Endothelial cell of hepatic sinusoid (primary cell): ENCODE results near the gene HORMAD1.
"Not testable (repeated sequence)": the region's sequence is repeated elsewhere in the genome, so short reads cannot be mapped to it uniquely, and the experiment has no call there.

ENCODE experiments used
- in situ Hi-C: cut with HindIII; loops from 2 replicates; pipeline ENCODE4 v1.10.0; 2017; ENCODE audit warnings: low sequenced_read_pairs

HORMAD1 gene

DNA sequence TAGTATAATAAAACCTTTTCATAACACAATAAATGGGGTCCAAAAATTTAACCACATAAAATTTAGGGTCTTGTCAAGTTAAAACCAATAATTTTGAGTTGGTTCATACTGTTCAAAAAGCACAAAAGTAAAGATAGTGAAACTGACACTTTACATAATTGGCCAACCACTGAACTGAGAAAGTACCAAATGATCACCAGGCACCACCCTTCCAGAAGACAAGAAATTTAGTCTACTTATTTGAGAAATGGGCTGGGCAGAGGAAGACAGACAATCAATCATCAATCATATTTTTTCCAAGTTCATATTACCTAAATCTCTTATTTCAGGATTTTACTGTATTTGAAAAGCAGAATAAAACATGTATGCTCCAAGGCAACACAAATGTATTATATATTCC is 17.3 kb downstream of the HORMAD1 start:
- in situ Hi-C loops = no loop called here

DNA sequence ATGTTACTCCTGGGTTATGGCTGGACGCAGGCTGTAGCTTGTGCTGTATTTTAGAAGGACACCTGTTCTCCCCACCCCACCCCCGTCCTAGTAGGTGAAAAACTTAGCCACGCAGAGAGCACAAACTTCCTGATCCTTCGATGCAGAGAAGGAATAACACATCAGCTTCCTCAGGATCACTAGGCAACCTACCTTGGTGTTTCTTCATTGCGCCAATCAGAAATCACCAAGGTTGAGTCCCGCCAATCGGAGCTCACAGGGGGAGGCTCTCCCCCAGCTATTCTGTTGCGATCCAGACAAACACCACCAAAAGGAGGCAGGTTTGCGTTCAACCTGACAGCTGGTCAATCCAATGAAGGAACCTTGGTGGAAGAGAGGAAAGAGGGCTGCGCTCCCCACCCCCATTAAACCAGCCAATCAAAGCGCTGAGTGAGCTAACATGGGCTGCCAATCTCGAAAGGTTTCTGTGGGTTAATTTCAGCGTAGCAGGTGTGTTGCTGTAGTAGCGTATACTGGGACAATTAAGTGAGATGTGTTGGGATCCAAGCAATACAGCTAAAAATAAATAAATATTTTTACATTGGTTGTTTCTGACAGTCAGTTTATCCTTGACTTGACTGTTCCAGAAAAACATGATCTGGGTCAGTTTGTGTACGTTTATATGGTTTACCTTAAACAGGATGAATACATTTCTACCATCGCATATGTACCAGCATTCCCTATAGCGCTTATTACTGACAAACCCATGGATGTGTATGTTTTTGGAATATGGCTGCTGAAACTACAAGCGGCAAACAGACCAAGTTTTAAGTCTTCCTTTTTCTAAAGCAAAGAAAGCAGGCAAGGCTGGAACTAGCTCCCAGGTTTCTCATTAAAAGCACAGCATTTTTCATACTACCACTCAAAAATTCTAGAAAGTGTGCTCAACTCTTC is 23.4 kb downstream of the HORMAD1 start, which contains the start of gene GOLPH3L:
Gene GOLPH3L, minus strand, starts transcription at position 160 of the 933 bp plus-strand sequence. CDS start 2,316 bp downstream, outside the sequence.
- in situ Hi-C loops = no loop called here

DNA sequence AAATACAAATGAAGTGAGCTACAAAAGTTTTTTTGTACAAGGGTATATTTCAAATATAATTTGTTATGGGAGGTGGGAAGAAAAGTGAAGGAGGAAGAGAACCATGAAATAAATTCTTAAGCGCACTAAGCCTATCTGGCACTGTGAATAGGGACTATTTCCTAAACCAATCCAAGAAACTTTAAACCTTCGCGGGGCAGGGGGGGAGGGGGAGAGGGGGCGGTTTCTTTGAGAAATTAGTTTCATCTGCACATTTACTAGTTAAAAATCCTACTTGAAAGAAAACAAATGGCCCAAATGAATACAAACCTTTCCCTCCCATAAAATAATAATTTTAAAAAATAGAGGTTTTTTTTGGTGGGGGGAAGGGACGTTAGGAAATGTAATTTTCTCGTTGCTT is 24.1 kb downstream of the HORMAD1 start:
- in situ Hi-C loops = no loop called here

DNA sequence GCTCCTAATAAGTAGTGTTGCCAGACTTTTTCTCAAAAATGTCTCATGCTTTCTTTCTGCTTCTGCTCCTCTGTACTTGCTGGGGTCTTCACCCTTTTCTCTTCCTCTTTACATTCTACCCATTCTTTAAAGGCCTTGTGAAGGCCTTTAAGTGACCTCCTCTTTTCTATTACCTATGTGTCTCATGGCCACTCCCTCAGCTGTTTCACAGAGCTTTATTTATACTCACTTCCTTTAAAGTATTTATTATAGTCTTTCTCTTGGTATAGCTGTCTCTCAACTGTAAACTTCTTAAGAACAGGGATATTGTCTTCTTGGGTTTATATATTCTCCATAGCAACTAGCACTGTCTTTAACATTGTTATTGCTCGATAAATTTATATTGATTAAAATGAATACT is 24.5 kb downstream of the HORMAD1 start:
- in situ Hi-C loops = no loop called here

DNA sequence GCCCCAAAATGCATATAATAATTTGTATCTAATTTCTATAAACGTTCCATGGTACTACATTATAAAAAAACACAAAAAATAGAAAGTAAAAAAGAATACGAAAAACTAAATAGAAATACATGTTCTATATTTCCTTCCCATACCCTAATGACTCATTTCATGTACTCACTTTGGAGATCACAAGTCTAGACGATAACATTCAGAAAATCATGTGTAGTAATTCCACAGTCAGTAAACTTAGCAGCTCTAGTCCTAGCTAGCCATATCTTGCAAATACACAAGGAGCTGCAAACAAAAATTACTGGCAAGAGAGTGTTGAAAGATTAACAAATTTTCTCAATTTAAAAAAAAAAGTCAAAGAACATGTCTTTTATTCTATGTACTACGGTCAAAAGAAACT is 25.1 kb downstream of the HORMAD1 start:
- in situ Hi-C loops = no loop called here

DNA sequence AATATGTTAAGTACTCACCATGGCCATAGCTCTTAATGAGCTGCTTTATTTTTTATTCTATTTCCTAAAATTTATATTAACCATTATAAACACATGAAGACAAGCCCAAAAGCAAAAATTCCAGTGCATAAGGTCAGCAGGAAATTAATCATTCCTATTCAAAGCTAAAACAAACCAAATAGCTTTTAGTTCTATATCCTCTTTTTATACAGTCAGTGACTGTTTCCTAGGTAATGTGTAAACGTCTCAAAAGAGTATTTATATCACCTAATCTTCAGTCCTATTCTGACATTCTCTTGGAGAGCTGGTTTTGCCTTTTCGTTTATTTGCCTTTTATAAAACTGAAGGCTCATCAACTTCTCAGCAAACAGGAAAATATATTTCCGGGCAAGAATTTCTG is 28.0 kb downstream of the HORMAD1 start:
- in situ Hi-C loops = no loop called here

DNA sequence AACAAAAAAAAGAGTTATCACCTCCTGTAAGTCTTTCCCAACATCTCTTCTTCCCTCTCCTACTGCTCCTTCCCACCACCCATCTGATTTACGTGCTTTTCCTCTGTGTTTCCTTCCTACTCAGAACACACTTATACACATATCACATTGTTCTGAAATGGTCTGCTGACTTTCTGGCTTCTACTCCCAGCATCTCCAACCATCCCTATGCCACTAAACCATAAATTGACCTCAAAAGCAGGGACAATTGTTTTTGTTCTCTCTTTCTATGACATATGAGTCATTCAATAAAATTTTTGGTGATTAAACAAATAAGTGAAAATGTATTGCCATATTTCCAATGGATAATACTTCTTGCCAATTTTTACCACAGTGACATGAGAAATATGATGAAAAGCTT is 31.9 kb downstream of the HORMAD1 start:
- in situ Hi-C loops = no loop called here

DNA sequence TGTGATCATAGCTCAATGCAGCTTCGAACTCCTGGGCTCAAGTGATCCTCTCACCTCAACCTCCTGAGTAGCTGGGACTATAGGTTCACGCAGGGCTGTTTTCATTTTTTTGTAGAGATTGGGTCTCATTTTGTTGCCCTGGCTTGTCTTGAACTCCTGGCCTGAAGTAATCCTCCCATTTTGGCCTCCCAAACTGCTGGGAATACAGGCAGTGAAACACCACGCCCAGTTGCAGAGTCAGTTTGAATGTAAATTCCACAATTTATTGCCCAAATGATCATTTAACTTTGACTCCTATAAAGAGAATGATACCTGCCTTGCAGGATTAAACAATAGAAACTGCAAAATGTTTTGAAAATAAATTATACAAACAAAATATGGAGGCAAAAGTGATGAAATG is 34.4 kb downstream of the HORMAD1 start:
- in situ Hi-C loops = no loop called here

DNA sequence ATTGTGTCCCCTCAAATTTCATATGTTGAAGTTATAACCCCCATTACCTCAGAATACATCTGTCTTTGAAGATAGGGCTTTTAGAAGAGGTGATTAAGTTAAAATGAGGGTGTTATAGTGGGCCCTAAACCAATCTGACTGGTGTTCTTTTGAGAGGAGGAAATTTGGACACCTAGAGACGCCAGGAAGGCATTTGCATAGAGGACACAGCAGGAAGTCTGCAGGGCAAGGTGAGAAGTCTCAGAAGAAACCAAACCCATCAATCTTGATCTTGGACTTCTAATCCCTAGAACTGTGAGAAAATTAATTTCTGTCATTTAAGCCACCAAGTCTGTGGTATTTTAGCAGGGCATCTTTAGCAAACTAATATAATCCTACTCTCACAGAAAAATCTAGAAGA is 36.8 kb downstream of the HORMAD1 start:
- in situ Hi-C loops = loop anchor here (5.0 kb wide), 1 partner anchor 38 kb away; the partner anchor contains the start of gene HORMAD1

DNA sequence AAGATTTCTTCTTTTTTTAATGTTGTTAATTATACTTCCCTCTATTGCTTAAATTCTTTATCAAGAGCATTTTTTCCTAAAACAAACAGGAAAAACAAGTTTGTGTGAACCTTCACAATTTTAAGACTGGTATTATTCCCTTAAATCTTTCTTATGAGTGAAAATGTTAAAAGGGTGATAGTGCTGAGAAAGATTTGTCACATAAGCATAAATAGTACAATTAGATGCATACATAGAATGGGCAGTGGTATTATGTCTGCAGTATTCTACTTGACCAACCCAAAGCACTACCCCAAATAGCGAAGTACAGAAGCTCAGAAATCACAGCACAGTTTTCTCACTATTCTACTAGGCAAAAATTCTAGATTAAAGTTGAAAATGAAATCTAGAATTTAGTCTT is 41.7 kb downstream of the HORMAD1 start:
- in situ Hi-C loops = no loop called here

DNA sequence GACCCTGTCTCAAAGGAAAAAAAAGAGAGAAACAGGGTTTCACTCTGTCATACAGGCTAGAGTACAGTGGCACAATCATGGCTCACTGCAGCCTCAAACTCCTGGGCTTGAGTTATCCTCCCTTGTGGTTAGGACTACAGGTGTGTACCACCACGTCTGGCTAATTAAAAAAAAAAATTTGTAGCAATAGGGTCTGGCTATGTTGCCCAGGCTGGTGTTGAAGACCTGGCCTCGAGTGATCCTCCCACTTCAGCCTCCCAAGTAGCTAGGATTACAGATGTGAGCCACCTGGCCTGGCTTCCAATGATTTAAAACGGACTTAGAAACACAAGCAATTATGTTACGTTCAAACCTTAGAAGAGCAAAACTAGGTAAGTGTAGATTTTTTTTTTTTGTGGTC is 45.8 kb downstream of the HORMAD1 start:
- in situ Hi-C loops = no loop called here

DNA sequence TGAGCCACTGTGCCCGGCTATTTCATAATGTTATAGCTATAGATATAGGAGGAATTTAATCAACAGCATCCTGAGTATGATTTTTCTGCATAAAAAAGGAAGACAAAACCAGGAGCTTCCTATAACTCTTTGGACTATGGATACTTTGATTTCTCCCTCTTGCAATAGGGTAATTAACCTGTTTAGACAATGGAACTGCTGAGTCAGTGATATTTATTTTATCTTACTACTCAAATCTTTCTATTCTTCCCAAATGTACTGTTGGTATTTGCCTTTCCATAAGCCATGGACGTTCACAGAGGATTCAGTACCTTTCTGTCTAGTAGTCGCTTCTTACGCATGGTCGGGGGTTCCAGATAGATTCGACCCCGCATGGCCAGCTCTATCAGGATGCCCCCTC is 57.4 kb downstream of the HORMAD1 start:
- in situ Hi-C loops = no loop called here

DNA sequence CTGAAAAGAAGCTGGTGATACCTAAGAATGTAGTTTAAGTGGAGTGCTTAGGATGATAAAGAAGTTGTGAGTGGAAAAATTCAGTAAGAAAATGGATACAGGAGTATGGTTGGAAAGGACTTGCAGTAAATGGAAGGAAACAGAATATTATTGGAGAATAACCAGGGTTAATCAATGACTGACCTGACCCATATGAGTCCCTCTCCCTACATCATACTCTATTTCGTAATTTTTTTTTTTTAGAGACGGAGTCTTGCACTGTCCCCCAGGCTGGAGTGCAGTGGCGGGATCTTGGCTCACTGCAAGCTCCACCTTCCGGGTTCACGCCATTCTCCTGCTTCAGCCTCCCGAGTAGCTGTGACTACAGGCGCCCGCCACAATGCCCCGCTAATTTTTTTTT is 57.9 kb downstream of the HORMAD1 start:
- in situ Hi-C loops = no loop called here

DNA sequence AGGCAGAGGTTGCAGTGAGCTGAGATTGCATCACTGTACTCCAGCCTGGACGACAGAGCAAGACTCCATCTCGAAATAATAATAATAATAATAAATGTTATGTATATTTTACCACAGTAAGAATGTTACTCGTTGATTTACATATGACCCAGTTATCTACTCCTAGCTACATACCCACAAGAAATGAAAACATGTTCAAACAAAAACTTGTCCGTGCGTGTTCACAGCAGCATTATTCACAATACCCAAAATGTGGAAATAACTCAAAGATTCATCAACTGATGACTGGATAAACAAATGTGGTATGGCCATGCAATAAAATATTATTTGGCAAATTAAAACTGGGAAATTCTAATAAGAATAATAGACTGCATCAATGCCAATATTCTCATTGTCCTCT is 59.5 kb downstream of the HORMAD1 start:
- in situ Hi-C loops = no loop called here

DNA sequence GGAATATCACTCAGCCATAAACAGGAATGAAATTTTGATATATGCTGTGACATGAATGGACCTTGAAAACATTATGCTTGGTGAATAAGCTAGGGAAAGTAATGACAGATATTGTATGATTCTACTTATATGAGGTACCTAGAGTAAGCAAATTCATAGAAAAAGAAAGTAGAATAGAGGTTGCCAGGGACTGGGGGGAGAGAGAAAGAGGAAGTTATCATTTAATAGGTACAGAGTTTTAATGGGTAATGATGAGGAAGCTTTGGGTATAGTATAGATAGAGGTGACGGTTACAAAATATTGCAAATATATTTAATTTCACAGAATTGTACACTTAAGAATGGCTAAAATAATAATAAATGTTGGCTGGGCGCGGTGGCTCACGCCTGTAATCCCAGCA is 60.1 kb downstream of the HORMAD1 start:
- in situ Hi-C loops = no loop called here

DNA sequence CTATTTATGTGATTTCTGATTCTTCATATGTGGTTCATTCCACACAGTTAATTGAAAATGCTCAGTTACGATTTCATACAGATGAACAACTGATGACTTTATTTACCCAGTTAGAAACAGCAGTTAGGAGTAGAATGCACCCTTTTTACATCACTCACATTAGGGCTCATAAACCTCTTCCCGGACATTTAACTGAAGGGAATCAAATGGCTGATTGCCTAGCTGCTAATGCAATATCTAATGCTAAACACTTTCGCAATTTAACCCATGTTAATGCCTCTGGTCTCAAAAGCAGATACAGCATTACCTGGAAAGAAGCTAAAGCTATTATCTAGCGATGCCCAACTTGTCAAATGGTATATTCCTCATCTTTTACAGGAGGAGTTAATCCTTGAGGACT is 63.6 kb downstream of the HORMAD1 start:
- in situ Hi-C loops = not testable (repeated sequence)

DNA sequence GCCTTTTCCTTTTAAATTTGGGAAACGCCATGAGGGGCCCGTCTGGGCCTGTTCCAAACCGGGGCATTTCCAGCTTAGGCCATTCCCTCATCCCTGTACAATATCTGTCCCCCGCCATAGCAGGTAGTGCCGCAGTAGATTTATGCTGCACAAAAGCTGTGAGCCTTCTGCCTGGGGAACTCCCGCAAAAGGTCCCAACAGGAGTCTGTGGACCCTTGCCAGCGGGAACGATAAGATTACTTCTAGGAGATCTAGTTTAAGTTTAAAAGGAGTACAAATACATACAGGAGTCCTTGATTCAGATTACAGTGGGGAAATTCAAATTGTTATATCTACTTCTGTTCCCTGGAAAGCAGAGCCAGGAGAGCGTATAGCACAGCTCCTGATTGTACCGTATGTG is 66.1 kb downstream of the HORMAD1 start:
- in situ Hi-C loops = not testable (repeated sequence)

DNA sequence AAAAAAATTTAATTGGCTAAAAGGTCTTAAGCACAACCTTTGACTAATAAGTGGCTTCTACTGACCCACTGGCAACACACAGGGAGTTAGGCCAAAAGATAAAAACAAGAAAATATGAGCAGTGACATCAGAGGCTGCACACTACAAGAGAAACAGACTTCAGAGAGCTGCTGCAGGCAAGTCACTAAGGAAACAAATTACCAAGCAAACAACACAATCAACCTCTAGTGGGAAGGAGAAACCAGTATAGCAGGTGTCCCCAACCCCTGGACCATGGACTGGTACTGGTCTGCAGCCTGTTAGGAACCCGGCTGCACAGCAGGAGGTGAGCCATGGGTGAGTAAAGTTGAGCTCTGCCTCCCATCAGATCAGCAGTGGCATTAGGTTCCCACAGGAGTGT is 70.5 kb downstream of the HORMAD1 start:
- in situ Hi-C loops = no loop called here

DNA sequence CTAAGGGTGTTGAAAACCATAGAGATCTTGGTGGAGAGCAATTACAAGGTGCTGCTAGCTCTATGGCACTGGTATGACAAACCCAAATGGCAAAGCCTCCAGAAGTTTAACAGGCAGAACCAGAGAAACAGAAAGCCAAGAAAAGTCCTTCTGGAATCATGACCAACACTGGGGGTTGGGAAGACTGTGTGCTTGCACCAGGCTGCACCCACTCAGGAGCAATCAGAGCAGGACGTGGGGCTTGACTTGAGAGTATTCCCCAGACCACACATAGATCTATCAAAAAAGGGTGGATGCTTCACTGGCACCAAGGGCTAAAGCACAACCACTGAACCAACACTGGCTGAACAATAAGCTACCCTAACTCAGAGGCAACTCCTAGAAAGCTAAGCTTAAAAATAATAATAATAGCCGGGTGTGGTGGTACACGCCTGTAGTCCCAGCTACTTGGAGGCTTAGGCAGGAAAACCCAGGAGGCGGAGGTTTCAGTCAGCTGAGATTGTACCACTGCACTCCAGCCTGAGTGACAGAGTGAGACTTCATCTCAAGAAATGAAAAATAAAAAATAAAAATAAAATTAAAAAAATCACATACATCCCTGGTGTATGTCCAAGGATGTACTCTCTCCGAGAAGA is 71.1 kb downstream of the HORMAD1 start:
- in situ Hi-C loops = no loop called here
